Measurements from ENCODE around the gene SLAMF1.

The SLAMF1 gene

DNA sequence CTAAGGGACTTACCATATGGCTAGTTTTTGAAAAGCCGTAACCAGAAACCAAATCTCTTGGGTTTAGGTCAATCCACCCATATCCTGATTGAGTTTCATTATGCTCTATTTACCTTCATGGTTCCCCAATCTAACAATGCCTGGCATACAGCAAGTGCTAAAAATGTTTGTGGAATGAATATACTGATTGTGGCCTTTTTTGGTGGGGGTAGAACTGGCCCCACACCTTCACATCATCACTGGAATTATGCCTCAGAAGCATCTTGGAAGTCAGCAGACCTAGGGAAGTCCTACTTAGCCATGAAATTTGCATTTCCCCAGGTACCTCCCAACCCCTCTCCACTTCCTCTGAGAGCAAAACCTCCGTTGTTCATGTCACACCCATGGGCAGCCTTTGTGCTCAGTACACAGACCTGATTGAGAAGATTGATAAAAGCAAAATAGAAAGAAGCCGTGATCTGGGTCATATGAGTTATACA, 17.8 kb upstream of the SLAMF1 start:
- no peaks in the 10 kb centered on the region for H3K27me3 ChIP-seq (ENCODE audit: low read depth, low read length)
- H3K4me2 ChIP-seq (ENCODE audit: low read length) = peak overlapping the region; percentile 52
- no peak overlapping the region for H3K9ac ChIP-seq (ENCODE audit: low read length)
- H3K9me3 ChIP-seq (ENCODE audit: insufficient read depth, low read length) = peaks cover 18% of the 10 kb centered on the region
- no peaks in the 10 kb centered on the region for H3K36me3 ChIP-seq (replicated peaks; ENCODE audit: low read depth, low read length)
- H3K79me2 ChIP-seq (ENCODE audit: low read length) = no peaks in the 10 kb centered on the region
- peak overlapping the region; percentile 15; the same call in 1 of the 2 replicates for H3K4me3 ChIP-seq (ENCODE audit: low read length)
- H3K4me1 ChIP-seq (ENCODE audit: low read length) = peaks cover 39% of the 10 kb centered on the region
- no peaks in the 10 kb centered on the region for H4K20me1 ChIP-seq (ENCODE audit: insufficient read depth, low read length)
- peak overlapping the region; percentile 8; the same call in 1 of the 2 replicates for H2AFZ ChIP-seq (ENCODE audit: low read depth, low read length)
- H3K27ac ChIP-seq (ENCODE audit: low read length) = peak overlapping the region; percentile 62
- TF ChIP-seq, protein P1, sequence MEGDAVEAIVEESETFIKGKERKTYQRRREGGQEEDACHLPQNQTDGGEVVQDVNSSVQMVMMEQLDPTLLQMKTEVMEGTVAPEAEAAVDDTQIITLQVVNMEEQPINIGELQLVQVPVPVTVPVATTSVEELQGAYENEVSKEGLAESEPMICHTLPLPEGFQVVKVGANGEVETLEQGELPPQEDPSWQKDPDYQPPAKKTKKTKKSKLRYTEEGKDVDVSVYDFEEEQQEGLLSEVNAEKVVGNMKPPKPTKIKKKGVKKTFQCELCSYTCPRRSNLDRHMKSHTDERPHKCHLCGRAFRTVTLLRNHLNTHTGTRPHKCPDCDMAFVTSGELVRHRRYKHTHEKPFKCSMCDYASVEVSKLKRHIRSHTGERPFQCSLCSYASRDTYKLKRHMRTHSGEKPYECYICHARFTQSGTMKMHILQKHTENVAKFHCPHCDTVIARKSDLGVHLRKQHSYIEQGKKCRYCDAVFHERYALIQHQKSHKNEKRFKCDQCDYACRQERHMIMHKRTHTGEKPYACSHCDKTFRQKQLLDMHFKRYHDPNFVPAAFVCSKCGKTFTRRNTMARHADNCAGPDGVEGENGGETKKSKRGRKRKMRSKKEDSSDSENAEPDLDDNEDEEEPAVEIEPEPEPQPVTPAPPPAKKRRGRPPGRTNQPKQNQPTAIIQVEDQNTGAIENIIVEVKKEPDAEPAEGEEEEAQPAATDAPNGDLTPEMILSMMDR (IDR thresholded peaks at IDR 0.05; ENCODE audit: low read depth, low read length) = no peak

DNA sequence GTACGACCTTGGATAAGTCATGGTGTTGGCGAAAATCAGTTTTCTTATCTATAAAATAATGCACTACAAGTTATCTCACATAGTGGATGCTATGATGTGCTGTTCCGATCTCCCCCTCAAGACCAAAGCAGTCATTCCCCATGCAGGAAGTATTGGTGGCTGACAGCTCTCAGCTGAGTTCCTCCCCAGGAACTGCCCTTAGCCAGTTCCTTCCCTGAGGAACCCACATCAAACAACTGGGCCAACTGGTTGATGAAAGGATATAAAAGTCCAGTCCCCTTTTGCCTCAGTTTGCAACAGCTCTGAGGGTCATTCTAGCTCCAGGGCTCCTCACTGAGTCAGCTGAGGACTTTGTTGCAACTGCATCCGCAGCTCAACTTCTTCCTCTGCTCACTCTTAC, 16.1 kb upstream of the SLAMF1 start:
- Histone ChIP-seq H3K9me3 (ENCODE audit: insufficient read depth, low read length) (peaks cover 14% of the 10 kb centered on the region), H3K27me3 (ENCODE audit: low read depth, low read length) (no peaks in the 10 kb centered on the region), H3K79me2 (ENCODE audit: low read length) (no peaks in the 10 kb centered on the region), H3K27ac (ENCODE audit: low read length) (no peak overlapping the region), H3K36me3 (replicated peaks; ENCODE audit: low read depth, low read length) (no peaks in the 10 kb centered on the region), H3K4me2 (ENCODE audit: low read length) (no peak overlapping the region), H3K4me3 (ENCODE audit: low read length) (no peak overlapping the region), H3K9ac (ENCODE audit: low read length) (no peak overlapping the region), H4K20me1 (ENCODE audit: insufficient read depth, low read length) (no peaks in the 10 kb centered on the region), H2AFZ (ENCODE audit: low read depth, low read length) (no peak overlapping the region), H3K4me1 (ENCODE audit: low read length) (peaks cover 40% of the 10 kb centered on the region)
- TF ChIP-seq, protein P1 (IDR thresholded peaks at IDR 0.05; ENCODE audit: low read depth, low read length) = no peak
- no peak for TF ChIP-seq EZH2phosphoT487 (IDR thresholded peaks at IDR 0.05; ENCODE audit: low read depth)

GRCh38 chr1:160659566-160659965, 12.7 kb upstream of the SLAMF1 start:
- no peak for TF ChIP-seq EZH2phosphoT487 (IDR thresholded peaks at IDR 0.05; ENCODE audit: low read depth)
- TF ChIP-seq, protein P1 (IDR thresholded peaks at IDR 0.05; ENCODE audit: low read depth, low read length) = no peak
- H3K4me3 ChIP-seq (ENCODE audit: low read length) = no peak overlapping the region
- peaks cover 14% of the 10 kb centered on the region for H3K9me3 ChIP-seq (ENCODE audit: insufficient read depth, low read length)

GRCh38 chr1:160658814-160659193, 12.0 kb upstream of the SLAMF1 start:
- Histone ChIP-seq H3K4me3 (ENCODE audit: low read length) (no peak overlapping the region), H3K9me3 (ENCODE audit: insufficient read depth, low read length) (peaks cover 14% of the 10 kb centered on the region), H3K9ac (ENCODE audit: low read length) (no peak overlapping the region), H4K20me1 (ENCODE audit: insufficient read depth, low read length) (no peaks in the 10 kb centered on the region), H3K4me2 (ENCODE audit: low read length) (no peak overlapping the region), H2AFZ (ENCODE audit: low read depth, low read length) (no peak overlapping the region), H3K27ac (ENCODE audit: low read length) (no peak overlapping the region), H3K36me3 (replicated peaks; ENCODE audit: low read depth, low read length) (no peaks in the 10 kb centered on the region), H3K27me3 (ENCODE audit: low read depth, low read length) (no peaks in the 10 kb centered on the region), H3K79me2 (ENCODE audit: low read length) (no peaks in the 10 kb centered on the region), H3K4me1 (ENCODE audit: low read length) (peaks cover 58% of the 10 kb centered on the region)
- TF ChIP-seq EZH2phosphoT487 (IDR thresholded peaks at IDR 0.05; ENCODE audit: low read depth) = no peak
- TF ChIP-seq, protein P1 (IDR thresholded peaks at IDR 0.05; ENCODE audit: low read depth, low read length) = no peak

More at GRCh38 chr1:160659566-160659965, 12.7 kb upstream of the SLAMF1 start:
- Histone ChIP-seq H2AFZ (ENCODE audit: low read depth, low read length) (no peak overlapping the region), H3K4me1 (ENCODE audit: low read length) (peaks cover 58% of the 10 kb centered on the region), H3K4me2 (ENCODE audit: low read length) (no peak overlapping the region), H4K20me1 (ENCODE audit: insufficient read depth, low read length) (no peaks in the 10 kb centered on the region), H3K9ac (ENCODE audit: low read length) (no peak overlapping the region), H3K27ac (ENCODE audit: low read length) (no peak overlapping the region), H3K27me3 (ENCODE audit: low read depth, low read length) (no peaks in the 10 kb centered on the region), H3K79me2 (ENCODE audit: low read length) (no peaks in the 10 kb centered on the region), H3K36me3 (replicated peaks; ENCODE audit: low read depth, low read length) (no peaks in the 10 kb centered on the region)
